Measurements from ENCODE around the gene LGALS3BP.
"Not testable (repeated sequence)": the region's sequence is repeated elsewhere in the genome, so short reads cannot be mapped to it uniquely, and the experiment has no call there.

LGALS3BP gene, protein sequence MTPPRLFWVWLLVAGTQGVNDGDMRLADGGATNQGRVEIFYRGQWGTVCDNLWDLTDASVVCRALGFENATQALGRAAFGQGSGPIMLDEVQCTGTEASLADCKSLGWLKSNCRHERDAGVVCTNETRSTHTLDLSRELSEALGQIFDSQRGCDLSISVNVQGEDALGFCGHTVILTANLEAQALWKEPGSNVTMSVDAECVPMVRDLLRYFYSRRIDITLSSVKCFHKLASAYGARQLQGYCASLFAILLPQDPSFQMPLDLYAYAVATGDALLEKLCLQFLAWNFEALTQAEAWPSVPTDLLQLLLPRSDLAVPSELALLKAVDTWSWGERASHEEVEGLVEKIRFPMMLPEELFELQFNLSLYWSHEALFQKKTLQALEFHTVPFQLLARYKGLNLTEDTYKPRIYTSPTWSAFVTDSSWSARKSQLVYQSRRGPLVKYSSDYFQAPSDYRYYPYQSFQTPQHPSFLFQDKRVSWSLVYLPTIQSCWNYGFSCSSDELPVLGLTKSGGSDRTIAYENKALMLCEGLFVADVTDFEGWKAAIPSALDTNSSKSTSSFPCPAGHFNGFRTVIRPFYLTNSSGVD

DNA sequence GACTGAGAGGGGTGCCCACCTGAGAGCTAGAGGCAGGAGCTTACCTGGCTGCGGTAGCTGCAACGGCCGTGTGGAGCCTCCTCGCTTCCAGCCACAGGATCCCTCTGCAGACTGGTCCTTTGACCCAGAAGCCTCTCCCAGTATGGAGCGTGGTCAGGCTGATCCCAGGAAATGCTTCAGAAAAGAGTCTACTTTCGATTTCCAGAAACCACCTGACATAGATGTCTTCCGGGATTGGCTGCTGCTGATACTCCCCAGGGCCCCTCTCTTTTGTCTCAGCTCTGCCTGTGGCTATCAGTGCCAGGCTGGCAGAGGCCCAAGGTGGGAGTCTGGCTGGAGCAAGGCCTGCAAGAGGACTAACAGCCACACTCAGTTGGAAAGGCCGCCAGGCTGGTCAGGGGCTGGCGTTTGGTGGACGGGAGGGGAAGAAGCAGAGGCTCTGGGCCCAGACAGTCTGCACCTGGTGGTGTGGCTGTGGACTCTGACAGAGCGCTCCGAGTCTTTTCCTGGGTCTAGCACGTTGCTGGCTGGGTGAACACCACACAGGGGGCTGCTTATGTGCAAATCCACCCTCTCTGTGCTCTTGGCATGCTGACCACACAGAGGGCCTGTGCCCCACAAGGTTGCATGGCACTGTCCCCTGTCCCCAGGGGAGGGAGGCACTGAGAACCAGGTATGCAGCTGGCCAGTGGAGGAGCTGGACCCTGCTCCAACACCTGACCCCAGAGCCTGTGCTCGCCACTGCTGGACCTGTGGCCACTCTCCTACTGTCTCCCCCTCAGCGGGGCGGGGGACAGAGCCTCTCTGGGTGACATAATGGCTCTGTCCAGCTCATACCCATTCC, at the start of gene LGALS3BP:
TSS of gene LGALS3BP (minus strand) at position 144 of the 844 bp plus-strand sequence. CDS start 2,732 bp downstream, outside the sequence.
- peak; percentile 62 for DNase-seq

- DNase-seq = no peak
Measured at GRCh38 chr17:79028496-79029326, 49.0 kb upstream of the LGALS3BP start.

- DNase-seq = no peak
Measured at GRCh38 chr17:79027925-79028491, 48.3 kb upstream of the LGALS3BP start.

- peak; percentile 22 for DNase-seq
Measured at GRCh38 chr17:79027274-79027924, 47.7 kb upstream of the LGALS3BP start.

GRCh38 chr17:79026376-79027273, 46.9 kb upstream of the LGALS3BP start:
- DNase-seq = no peak

DNA sequence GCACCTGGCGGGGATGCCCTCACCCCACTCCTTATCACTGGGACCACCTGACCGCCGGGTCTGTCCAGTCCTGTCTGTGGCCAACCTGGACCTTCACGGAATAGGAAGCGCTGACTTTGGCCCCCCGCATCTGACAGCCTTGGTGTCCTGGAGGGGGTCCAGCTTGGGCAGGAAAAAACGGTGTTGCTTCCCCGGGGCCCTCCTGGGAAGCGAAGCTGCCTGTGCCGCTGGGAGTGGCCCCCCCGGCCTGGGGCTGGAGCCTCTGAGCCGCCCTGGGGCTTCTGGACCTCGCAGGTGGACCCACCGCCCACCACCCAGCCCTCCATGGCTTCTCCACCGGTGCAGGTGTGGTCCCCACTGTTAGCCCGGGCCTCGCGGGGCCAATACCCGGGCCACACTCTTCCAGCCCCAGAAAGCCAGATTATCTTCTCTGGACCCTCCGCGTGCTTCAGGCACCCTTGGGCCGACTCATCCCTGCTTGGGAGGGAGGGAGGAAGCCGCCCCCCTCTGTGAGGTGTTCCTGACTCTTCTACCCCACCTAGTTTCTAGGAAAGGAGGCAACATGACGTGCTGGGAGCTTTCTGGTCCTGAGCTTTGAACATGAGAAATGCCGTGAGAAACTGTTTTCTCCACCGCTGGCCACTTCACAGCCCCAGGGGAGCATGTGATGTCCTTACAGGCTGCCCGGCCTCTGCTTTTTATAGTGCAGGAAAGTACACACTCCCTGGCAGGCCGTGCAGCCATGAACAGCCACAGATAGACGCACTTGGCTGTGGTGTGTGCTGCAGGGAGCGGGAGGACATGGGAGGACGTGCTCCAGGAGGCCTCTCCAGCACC, 45.4 kb upstream of the LGALS3BP start:
- DNase-seq = no peak

- no peak for DNase-seq
Measured at GRCh38 chr17:79023886-79024771, 44.4 kb upstream of the LGALS3BP start, which contains the start of gene C1QTNF1. Gene C1QTNF1 (plus strand): TSS chr17:79024169. CDS start chr17:79043969, 19,800 bp downstream.

DNA sequence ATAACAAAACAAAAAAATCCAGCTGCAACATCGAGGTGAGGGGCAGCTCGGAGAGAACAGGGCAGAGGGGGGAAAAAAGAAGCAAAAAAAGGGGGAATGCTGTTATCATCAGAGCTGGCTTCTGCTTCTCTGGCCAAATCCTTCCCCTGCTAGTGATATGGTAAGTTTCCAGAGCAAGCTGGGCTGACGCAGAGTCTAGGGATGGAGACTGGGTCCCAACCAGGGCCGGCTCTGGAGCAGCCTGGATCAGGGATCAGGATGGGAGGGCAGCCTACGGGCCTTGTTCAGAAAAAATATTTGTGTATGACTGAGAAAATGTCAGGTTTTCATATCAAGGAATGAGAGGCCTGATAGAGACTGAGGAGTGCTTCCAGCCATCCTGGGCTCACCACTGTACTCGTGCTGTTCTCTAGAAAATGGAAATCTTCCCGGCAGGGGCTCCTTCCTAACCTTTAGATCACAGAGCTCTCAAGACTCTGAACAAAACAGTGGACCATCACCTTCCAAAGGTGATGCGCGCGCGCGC, 43.5 kb upstream of the LGALS3BP start:
- DNase-seq = no peak

GRCh38 chr17:79022507-79022991, 42.8 kb upstream of the LGALS3BP start:
- no peak for DNase-seq

- not testable (repeated sequence) for DNase-seq
Measured at GRCh38 chr17:79021929-79022328, 42.2 kb upstream of the LGALS3BP start.

DNA sequence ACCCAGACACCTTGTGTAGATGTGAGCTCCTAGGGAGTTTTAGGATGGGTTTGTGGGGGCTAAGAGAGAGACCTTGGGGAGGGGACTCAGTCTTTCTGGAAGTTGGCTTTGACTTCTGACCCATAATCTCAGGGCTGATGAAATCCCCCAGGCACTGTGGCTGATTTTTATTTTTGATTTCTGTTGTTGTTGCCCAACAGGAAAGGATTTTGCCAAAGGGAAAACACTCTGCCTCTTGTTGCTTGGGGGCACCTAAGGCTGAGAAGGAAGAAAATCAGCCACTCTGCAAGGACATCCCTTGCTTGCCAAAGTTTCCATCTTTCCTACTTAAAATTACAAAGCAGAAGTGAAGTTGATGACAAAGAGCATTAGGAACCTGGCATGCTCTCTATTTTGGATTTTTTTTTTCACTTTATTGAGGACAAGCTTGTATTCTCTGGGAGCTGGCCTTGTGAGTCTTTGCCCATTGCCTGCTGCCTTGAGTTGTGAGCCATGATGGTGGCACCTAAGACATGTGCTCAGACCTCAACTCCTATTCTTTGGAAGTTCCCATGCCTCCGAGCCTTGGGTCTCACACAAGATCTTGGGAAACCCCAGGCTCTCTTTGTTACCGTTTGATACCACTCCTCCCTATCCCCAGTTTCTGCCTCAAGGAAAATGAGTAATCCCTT, 41.0 kb upstream of the LGALS3BP start:
- no peak for DNase-seq

- peak; percentile 75 for DNase-seq
Measured at GRCh38 chr17:79019632-79020584, 40.2 kb upstream of the LGALS3BP start.

DNA sequence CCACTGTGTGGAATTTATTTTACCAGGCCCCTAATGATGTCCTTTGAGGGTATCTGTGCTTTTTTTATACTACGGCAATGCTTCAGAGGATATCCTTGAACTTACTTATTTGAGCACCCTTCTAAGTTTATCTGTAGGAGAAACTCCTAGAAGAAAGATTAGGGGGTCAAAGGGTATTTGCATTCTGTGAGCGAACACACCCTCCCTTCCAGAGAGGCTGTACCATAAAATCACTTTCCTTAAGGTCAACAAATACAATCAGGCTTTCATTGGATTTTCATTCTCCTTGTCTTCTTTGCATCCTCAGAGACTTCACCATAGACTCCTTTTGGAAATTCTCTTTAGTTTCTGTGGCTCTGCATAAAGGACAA, 39.5 kb upstream of the LGALS3BP start:
- DNase-seq = no peak

DNA sequence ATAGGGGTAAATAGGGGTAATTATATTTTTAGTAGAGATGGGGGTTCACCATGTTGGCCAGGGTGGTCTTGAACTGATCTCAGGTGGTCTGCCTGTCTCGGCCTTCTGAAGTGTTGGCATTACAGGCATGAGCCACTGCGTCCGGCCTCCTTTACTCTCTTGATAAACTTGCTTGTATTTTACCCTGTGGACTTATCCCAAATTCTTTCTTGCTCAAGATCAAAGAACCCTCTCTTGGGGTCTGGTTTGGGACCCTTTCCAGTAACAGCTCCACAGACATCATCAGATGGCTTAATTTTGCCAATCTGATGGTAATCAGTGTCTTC, 38.6 kb upstream of the LGALS3BP start:
- DNase-seq = no peak

- DNase-seq = no peak
Measured at GRCh38 chr17:79017546-79018369, 38.0 kb upstream of the LGALS3BP start.
